Measurements from ENCODE around the gene UNC93B1. TPM values are rescaled to one million over a fixed set of nuclear protein-coding genes. Genes with fewer than 3 reads are reported as not detected.
A peak's percentile ranks its signal among the peaks of the same experiment; 100 is the strongest.

The UNC93B1 gene
- total RNA-seq, 1 experiment from 2014 or later = 23.3 TPM

- WGBS (ENCODE audit: extremely low coverage, insufficient read length, low lambda C conversion rate) = no CpG with 5 or more reads among the region's 14 CpGs
- Histone ChIP-seq H3K79me1 (ENCODE audit: insufficient read depth, low read depth, low read length, poor library complexity, severe bottlenecking) (no peaks in the 10 kb centered on the region), H3K23ac (ENCODE audit: insufficient read length, low read depth, low read length) (no peak overlapping the region), H3K27ac (ENCODE audit: insufficient read length, low read depth, low read length) (no peak overlapping the region), H2BK12ac (ENCODE audit: insufficient read length, low read depth, low read length) (no peak overlapping the region), H3K18ac (ENCODE audit: insufficient read length, low read depth, low read length) (no peak overlapping the region), H3K14ac (ENCODE audit: insufficient read depth, low read length) (no peak overlapping the region), H3K9ac (ENCODE audit: extremely low read depth, insufficient read length, low read length) (no peak overlapping the region), H3K79me2 (ENCODE audit: insufficient read depth, low read length) (no peaks in the 10 kb centered on the region), H3K4me2 (ENCODE audit: insufficient read depth, insufficient read length, low read length) (no peak overlapping the region), H2AK5ac (ENCODE audit: insufficient read length, low read length) (no peak overlapping the region), H4K91ac (ENCODE audit: insufficient read length, low read depth, low read length) (no peak overlapping the region), H3K27me3 (ENCODE audit: insufficient read depth, low read length) (no peaks in the 10 kb centered on the region), H3K4ac (ENCODE audit: low read depth, low read length) (no peak overlapping the region), H2BK15ac (ENCODE audit: low read depth, low read length) (no peak overlapping the region), H2BK120ac (ENCODE audit: low read depth, low read length, poor library complexity, severe bottlenecking) (no peak overlapping the region), H4K8ac (replicated peaks; ENCODE audit: insufficient read length, low read depth, low read length) (no peak overlapping the region), H2BK5ac (ENCODE audit: insufficient read length, low read length) (no peak overlapping the region), H3K4me1 (ENCODE audit: insufficient read depth, low read length) (no peaks in the 10 kb centered on the region), H4K20me1 (ENCODE audit: control insufficient read depth, insufficient read depth, insufficient read length) (peaks cover 2% of the 10 kb centered on the region), H3K23me2 (ENCODE audit: insufficient read length, low read depth, low read length, poor library complexity, severe bottlenecking) (no peaks in the 10 kb centered on the region), H2BK20ac (ENCODE audit: low read depth, low read length, poor library complexity, severe bottlenecking) (no peak overlapping the region), H3K9me3 (ENCODE audit: control insufficient read depth, low read depth, low read length) (no peaks in the 10 kb centered on the region), H3K56ac (ENCODE audit: insufficient read length, low read depth, low read length) (no peak overlapping the region), H3T11ph (ENCODE audit: low read length) (no peak overlapping the region), H2AFZ (ENCODE audit: low read length) (no peak overlapping the region), H4K5ac (ENCODE audit: insufficient read length, low read depth, low read length) (no peak overlapping the region)
- Mint-ChIP-seq H3K4me1 (peaks cover 6 to 11% of the 10 kb centered on the region in 2 experiments), H3K27me3 (ENCODE audit: low read depth) (no peaks in the 10 kb centered on the region; the same call in 1 of the 2 replicates), H3K36me3 (ENCODE audit: insufficient read depth in 1 of 3, low read depth in 3 of 3) (peaks cover 4 to 24% (median 7%) of the 10 kb centered on the region in 3 experiments; a peak in 6 of 7 replicates), H3K27ac (peak overlapping the region in 2 of 3 experiments; percentile 83 to 86; a peak in 5 of 7 replicates), H3K9me3 (no peaks in the 10 kb centered on the region), H3K4me3 (no peak overlapping the region; a peak in 1 of 5 replicates)
- DNase-seq = peak; percentile 59
- TF ChIP-seq CTCF (conservative IDR thresholded peaks at IDR 0.05) = no peak
These were observed 47.6 kb upstream of the UNC93B1 start for GRCh38 chr11:68051191-68052136.

All from H9 (cell line).